Ramos (cell line): Measurements from ENCODE around the gene SND1.

Experiments
- in situ Hi-C: fragments of 300-500 bp; cut with MboI; formaldehyde crosslinking; loops from one replicate; pipeline ENCODE4 v1.14.3; 2022; ENCODE audit warnings: low sequenced_read_pairs; ENCODE audit not compliant: unreplicated experiment

SND1 gene

DNA sequence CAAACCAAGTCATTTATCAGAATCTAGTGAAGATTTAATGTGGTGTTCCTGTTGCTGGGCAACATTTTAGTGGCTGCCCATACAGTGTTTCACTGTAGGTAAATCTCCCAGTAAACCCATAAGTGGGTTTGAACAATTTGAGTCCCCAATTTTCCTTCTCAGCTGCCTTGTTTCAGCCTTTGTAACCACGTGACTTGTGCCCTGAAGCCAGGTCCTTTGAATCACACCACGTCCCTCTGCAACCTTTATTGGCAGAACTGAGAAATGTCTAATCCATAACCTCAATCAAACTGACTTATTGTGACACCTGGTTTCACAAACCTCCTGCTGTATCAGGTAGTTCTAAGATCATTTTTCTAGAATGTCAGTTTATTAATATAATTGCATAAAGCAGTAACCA is 30.1 kb downstream of the SND1 start:
- in situ Hi-C loops = no loop called here

DNA sequence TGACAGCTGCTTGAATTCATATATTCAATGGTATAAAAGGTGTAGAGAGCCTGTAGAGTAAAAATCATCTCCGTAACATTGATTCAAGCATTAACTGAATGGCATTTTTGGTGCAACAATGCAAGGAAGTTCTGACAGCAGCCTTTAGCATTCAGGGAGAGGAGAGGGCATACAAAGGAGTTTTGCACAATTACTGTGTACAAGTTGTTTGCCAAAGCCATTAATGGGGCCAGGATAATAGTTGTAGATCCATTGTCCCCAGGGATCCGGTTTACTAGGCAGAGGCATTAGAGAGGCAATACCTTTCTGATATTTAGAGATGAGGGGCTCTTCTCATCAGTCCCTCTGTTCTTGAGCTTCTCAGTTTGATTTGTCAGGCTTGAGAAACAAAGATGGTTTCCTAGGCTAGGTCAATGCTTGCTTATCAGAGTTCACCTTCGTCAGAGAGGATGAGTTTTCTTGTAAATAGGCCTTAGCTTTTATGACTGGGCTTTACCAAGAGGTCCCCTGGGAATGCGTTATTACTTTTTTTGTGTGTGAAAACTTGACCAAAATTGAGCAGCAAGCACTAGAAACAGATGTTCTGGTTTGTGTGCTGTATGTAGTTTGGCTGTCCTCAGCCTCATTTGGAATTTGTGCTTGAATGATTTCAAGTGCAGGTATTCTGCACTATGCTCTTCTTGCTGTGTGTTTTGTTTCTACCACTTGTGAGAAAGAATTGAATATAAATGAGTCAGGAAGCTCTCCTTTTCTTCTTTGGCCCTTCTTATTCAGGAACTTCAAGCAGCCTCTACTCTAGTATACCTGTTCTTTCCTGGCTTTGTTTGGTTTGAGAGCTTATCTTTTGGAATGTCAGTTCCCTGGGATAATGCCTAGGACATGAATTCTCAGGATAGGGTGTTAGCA is 32.0 kb downstream of the SND1 start:
- in situ Hi-C loops = no loop called here

DNA sequence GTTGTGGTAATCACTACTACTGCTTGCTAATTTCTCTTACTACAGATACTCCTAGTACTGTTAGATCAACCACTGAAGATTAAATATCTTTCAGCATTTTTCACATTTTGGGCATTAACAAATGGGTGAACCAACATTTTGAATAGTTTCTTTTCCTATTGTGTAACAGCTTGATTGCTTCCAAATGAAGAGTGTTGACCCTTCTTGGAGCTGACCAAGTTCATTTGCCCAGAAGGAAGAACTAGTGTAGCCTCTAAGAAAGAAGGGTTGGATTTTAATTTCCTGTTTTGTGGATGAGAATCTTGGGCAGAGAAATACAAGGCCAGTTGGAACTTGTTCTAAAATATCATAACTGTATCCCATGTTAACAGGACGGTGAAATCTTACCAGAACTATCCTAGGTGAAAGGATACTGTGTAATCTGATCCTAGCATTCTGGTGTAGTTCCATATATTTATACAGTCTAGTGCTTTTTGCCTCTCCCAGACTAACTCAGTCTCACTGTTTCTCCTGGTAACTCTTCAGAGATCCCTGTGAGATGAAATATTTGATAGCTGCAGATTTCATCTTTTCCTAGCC is 37.3 kb downstream of the SND1 start:
- in situ Hi-C loops = no loop called here

DNA sequence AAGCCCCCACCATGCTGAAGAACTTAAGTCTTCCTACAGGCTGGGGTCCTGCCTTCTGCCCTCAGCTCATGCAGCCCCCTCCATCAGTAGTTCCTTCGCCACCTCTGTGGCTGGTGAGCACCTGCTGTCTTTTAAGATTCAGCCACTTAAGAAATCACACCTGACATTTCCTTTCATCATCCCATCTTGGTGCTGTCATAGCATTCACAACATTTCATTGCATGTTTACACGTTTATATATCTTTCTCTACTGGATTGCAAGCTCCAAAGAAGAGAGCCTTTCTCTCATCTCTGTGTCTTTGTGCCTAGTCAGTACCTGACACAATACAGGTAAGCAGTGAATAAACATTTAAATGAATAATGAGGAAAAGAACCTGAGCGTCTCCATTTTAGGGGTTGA is 38.3 kb downstream of the SND1 start:
- in situ Hi-C loops = no loop called here

DNA sequence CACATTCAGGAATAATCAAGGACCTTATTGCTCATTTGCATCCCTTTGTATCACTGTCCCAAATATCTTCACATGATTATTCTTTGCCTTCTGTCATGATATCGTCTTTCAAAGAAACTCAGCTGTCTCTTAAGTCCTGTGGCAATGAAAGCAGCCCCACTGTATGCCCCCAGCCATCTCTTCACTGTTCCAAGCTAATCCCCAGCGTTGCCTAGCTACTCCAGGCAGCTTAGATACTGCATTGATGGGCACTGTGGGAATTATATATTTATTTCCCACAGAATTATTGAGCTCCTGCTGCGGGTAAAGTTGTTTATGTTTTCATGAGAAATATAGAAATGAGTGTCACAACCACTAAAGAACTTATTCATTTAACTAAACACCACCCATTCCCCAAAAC is 38.8 kb downstream of the SND1 start:
- in situ Hi-C loops = no loop called here

DNA sequence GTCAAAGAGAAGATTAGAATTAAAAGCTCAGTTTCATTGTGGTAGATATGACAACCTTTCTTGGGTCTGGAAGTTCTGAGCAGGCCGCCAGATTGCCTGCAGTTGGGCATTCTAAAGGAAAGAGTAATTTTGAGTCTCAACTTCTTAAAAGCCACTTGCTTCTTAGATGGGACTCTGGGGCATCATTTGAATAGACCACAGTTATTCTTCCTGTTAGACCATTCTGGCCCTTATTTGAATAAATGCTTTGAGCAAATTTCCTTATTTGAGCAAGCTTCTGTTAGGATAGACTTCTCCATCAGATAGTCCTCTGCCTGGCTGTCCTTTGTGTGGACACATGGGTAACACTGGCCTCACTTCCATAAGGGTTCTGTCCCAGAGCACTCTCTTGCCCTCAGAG is 40.2 kb downstream of the SND1 start:
- in situ Hi-C loops = no loop called here

DNA sequence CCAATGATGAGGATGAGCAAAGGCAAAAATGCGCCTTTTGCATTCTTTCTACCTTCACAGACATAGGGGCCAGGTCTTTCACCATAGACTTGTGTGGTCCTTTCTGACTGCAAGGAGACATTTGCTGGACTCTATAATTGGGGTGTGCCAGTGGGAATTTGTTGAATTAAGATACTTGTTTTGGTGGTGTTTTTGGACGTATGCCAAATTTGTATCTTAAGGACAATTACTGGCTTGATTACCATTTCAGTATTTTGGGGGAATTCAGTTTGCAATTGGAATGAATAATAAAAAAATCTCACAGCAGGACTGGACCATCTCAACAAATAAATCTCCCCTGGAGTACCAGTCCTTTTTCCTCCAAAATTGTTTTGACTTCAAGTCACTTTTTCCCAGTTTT is 47.9 kb downstream of the SND1 start:
- in situ Hi-C loops = no loop called here

DNA sequence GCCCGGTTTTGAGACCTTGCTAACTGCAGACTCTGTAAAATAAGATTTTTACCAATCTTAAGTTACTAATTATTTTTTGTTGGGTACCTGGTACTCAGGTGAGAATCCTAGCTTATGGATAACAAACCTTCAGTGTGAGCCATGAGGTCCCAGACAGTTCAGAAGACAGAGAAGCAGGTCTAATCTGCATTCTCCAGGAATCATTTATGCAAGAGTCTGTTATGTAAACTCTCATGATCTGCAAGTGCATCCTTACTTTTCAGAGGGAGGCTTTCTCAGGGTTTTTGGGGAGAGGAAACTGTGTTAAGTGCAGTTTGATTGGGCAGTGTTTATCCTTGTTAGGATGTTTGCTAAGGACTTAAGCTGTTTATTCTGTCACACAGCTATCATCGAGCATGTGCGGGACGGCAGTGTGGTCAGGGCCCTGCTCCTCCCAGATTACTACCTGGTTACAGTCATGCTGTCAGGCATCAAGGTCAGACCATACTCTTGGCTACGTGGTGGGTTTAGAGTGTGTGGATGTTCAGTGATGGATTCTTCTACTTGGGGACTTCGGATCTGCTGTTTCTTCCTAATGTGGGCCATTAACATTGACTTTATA is 50.2 kb downstream of the SND1 start:
- in situ Hi-C loops = no loop called here

DNA sequence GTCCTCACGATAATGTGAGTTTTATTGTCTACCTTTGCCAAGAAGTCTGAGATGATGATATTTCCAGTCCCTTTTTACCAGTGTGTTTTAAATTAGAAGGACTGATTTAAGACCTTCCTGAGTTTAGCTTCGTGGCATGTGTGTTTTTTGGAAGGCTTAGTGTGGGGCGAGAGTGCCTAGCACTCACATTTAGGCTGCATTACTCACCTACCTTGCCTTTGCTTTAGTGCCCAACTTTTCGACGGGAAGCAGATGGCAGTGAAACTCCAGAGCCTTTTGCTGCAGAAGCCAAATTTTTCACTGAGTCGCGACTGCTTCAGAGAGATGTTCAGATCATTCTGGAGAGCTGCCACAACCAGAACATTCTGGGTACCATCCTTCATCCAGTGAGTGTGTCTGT is 50.9 kb downstream of the SND1 start:
- in situ Hi-C loops = no loop called here

DNA sequence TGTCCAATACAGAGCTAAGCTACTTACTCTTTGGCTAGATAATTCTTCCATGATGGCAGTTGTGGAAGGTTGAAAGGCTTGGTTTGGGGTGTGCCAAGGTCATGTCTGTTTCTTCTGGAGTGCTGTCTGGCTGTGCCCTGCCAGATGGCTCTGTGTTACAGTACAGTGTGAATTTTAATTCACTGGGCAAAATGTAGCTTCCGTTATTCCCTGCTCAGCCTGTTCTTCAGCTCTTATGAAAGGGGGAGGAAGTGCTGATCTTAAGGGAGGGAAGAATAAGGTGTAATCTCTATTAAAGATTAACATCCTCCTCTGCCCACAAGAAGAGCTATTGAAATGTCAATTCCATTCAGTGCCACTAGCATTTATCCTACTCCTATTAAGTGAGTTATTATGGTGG is 52.2 kb downstream of the SND1 start:
- in situ Hi-C loops = no loop called here

DNA sequence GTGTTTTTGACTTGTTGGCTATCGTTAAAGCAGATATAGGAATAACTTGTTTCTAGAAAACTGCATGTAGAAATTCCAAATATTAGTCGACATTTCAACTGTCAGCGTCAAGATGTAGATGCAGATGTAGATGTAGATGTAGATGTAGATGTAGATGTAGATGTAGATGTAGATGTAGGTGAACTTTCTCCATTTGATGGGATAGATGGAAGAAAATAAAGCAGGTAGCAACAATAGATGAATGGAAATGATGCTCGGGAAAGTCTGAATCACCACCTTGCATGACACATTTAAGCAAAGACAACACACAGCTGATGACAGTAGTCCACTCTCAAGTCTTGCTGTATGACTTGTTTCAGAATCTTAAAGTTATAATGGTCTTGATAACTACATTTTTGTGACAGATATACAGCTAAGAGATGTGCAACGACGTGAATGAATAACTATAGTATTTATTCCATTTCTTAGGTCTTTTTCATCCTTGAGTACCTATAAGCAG is 53.5 kb downstream of the SND1 start:
- in situ Hi-C loops = no loop called here

DNA sequence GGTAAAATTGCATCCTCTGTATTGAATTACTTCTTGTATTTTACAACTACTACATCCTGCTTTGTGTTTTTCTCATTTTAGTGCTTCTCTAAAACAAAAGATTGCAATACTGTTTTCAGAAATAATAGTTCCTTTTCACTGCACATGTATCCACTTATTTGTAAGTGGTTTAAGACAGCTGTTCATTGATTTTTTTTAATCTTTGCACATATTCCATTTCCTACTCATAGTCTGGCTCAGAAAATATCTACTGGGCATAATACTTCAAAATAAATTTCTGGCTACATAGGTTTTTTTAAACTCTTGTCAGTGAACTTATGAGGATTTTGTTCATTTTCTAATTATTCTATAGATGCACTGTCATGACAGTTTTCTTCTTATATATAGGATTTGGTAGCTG is 54.8 kb downstream of the SND1 start:
- in situ Hi-C loops = no loop called here

DNA sequence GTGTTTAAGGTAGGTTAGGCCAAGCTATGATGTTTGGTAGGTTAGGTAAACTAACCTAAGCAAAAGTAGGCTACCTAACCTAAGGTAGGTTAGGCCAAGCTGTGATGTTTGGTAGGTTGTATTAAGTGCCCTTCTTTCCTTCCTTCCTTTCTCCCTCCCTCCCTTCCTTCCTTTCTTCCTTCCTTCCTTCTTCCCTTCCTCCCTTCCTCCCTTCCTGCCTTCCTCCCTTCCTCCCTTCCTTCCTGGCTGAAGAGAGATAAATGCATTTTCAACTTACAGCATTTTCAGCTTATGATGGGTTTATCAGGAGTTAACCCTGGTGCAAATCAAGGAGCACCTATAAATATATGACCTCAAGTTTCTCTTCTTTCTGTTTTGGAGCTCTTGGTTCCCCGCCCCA is 56.2 kb downstream of the SND1 start:
- in situ Hi-C loops = no loop called here

DNA sequence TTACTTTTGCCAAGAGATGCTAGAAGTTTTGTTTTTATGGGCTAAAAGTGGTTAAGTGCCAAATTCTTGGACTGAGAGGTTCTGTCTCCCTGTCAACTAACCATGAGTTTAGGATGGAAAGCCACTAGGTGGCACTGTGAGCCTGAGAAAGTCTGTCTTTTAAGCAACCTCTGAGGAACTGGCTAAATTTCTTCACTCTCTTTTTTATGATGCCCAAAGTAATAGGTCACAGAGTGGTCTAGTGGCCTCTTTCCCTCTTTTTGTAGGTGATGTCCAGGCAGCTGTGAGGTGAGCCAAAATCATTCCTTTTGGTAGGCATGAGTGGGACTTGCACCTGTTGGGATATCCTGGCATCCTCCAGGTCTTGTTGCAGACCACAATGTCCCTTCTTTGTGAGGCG is 56.8 kb downstream of the SND1 start:
- in situ Hi-C loops = no loop called here

DNA sequence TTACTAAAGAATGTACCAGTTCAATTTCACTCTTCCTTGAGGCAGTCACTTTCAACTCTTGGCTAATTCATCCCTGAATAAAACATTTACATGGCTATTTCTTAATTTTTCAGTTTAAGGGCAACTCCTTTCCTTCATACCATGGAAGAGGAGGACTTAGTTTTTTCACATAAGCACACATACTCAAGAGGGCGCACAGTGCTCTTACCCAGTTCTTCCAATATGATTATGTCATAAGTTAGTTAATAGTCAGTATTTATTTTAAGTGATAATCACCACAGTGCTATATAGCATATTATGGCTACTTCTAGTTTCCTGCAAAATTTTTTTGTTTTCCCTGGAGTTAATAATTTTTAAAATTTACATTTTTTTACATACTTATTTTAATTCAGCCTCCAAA is 58.6 kb downstream of the SND1 start:
- in situ Hi-C loops = loop anchor here (10.0 kb wide), 1 partner anchor 494 kb away; no protein-coding TSS in a partner anchor

DNA sequence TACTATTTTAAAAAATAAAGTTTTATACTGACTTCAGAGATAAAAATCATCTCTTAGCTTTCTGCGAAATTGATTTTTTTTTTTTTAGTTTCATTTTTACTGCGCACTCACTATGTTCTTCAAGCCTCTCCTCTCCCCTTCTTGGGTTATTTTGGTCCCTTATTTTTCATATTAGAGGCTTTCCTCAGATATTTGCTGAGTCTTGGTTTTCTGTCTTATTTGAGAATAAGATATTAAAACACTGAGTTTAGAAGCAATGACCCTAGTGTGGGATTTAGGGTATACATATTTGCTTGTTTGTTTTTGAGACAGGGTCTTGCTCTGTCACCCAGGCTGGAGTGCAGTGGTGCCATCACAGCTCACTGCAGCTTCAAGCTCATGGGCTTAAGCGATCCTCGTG is 59.9 kb downstream of the SND1 start:
- in situ Hi-C loops = loop anchor here (10.0 kb wide), 1 partner anchor 493 kb away; no protein-coding TSS in a partner anchor

DNA sequence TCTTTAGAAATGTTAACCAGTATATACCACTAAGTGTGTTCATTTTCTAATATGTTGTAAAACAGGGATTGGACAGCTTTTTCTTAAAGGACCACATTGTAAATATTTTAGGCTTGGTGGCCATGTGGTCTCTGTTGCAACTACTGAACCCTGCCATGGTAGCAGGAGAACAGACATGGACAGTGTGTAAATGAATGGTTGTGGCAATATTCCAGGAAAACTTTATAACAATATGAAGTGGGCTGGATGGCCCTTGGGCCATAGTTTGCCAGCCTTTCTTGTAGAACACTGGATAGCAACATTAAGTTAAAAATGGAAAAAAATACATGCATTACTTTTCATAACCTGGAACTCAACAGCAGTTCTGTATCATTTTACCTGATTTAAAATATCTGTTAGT is 61.0 kb downstream of the SND1 start:
- in situ Hi-C loops = loop anchor here (10.0 kb wide), 1 partner anchor 492 kb away; no protein-coding TSS in a partner anchor

DNA sequence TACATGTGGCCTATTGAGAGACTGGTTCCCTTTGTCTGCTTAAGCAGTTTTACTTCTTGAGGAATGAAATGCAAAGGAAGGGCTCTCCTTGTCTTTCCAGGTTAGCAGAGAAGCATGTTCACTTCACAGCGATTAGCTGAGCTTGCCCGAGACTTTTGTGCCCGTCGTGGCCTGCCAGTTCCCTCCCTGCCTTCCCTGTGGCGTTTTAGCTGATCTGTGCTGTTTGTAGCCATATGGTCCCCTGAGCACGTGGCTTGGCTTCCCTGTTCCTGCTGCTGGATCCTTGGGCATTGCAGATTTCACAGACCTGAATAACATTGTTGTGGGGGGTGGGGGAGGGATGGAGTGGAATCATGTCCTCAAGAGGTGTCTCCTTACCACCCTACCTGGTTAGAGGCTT is 61.8 kb downstream of the SND1 start:
- in situ Hi-C loops = loop anchor here (10.0 kb wide), 1 partner anchor 491 kb away; no protein-coding TSS in a partner anchor

DNA sequence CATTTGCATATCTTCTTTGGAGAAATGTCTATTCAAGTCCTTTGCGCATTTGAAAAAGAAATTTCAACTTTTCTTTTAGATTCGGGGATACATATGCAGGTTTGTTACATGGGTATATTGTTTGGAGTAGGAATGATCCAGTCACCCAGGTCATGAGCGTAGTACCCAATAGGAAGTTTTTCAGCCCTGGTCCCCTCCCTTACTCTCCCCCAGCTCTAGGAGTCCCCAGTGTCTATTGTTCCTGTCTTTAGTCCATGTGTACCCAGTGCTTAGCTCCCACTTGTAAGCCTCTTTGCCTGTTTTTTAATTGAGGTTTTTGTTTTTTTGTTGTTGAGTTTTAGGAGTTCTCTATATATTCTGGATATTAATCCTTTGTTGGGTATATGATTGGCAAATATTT is 63.3 kb downstream of the SND1 start:
- in situ Hi-C loops = loop anchor here (10.0 kb wide), 1 partner anchor 490 kb away; no protein-coding TSS in a partner anchor

DNA sequence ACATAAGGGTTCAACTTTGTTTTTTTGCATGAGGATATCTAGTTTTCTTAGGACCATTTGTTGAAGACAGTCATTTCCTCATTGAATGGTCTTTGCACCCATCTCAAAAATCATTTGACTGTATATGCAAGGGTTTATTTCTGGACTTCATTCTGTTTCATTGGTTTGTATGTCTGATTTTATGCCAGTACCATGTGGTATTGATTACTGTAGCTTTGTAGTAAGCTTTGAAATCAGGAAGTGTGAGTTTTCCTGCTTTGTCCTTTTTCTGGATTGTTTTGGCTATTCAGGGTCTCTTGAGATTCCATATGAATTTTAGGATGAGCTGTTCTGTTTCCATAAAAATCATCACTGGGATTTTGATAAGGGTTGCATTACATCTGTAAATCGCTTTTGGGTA is 63.9 kb downstream of the SND1 start:
- in situ Hi-C loops = loop anchor here (10.0 kb wide), 1 partner anchor 489 kb away; no protein-coding TSS in a partner anchor
